ENCODE results near the gene COQ3.
A peak's percentile ranks its signal among the peaks of the same experiment; 100 is the strongest.
"Not testable (repeated sequence)": the region's sequence is repeated elsewhere in the genome, so short reads cannot be mapped to it uniquely, and the experiment has no call there.

Gene COQ3

GRCh38 chr6:99349171-99350141 lies 44.5 kb downstream of the COQ3 start, which contains the start of gene FAXC:
Gene FAXC, minus strand, starts transcription at chr6:99349674. Its CDS starts 302 bp downstream, at chr6:99349372.
- Histone ChIP-seq H3K79me2 (ENCODE audit: control insufficient read depth, insufficient read depth, low read length, unreplicated experiment) (no peaks in the 10 kb centered on the region), H3K27me3 (ENCODE audit: insufficient read depth, low read length) (peaks cover 29% of the 10 kb centered on the region), H3K27ac (ENCODE audit: low read depth, low read length) (no peak within 1 kb of the TSS), H2AFZ (ENCODE audit: low read length, unreplicated experiment) (peak within 1 kb of the TSS; percentile 64), H3K36me3 (ENCODE audit: insufficient read depth, low read length) (no peaks in the 10 kb centered on the region), H3K4me1 (ENCODE audit: control insufficient read depth, insufficient read depth, low read length, unreplicated experiment) (peaks cover 6% of the 10 kb centered on the region), H3K4me3 (ENCODE audit: low read depth, low read length) (peak within 1 kb of the TSS; percentile 81)

GRCh38 chr6:99348288-99349170 lies 45.5 kb downstream of the COQ3 start:
- Histone ChIP-seq H2AFZ (ENCODE audit: low read length, unreplicated experiment) (peak overlapping the region; percentile 64), H3K27ac (ENCODE audit: low read depth, low read length) (no peak overlapping the region), H3K4me1 (ENCODE audit: control insufficient read depth, insufficient read depth, low read length, unreplicated experiment) (peaks cover 14% of the 10 kb centered on the region), H3K27me3 (ENCODE audit: insufficient read depth, low read length) (peaks cover 25% of the 10 kb centered on the region), H3K36me3 (ENCODE audit: insufficient read depth, low read length) (no peaks in the 10 kb centered on the region), H3K79me2 (ENCODE audit: control insufficient read depth, insufficient read depth, low read length, unreplicated experiment) (no peaks in the 10 kb centered on the region), H3K4me3 (ENCODE audit: low read depth, low read length) (peak overlapping the region; percentile 81)

GRCh38 chr6:99347804-99348203 lies 46.2 kb downstream of the COQ3 start:
- Histone ChIP-seq H3K27ac (ENCODE audit: low read depth, low read length) (no peak overlapping the region), H3K79me2 (ENCODE audit: control insufficient read depth, insufficient read depth, low read length, unreplicated experiment) (no peaks in the 10 kb centered on the region), H3K27me3 (ENCODE audit: insufficient read depth, low read length) (peaks cover 20% of the 10 kb centered on the region), H3K36me3 (ENCODE audit: insufficient read depth, low read length) (no peaks in the 10 kb centered on the region), H2AFZ (ENCODE audit: low read length, unreplicated experiment) (no peak overlapping the region), H3K4me3 (ENCODE audit: low read depth, low read length) (no peak overlapping the region), H3K4me1 (ENCODE audit: control insufficient read depth, insufficient read depth, low read length, unreplicated experiment) (peaks cover 14% of the 10 kb centered on the region)

GRCh38 chr6:99346595-99346994 lies 47.4 kb downstream of the COQ3 start:
- peaks cover 12% of the 10 kb centered on the region; the same call in 1 of the 2 replicates for H3K27me3 ChIP-seq (ENCODE audit: insufficient read depth, low read length)
- H3K27ac ChIP-seq (ENCODE audit: low read depth, low read length) = no peak overlapping the region
- H3K4me1 ChIP-seq (ENCODE audit: control insufficient read depth, insufficient read depth, low read length, unreplicated experiment) = peaks cover 14% of the 10 kb centered on the region
- H3K4me3 ChIP-seq (ENCODE audit: low read depth, low read length) = no peak overlapping the region
- no peaks in the 10 kb centered on the region for H3K36me3 ChIP-seq (ENCODE audit: insufficient read depth, low read length)
- H2AFZ ChIP-seq (ENCODE audit: low read length, unreplicated experiment) = no peak overlapping the region
- H3K79me2 ChIP-seq (ENCODE audit: control insufficient read depth, insufficient read depth, low read length, unreplicated experiment) = no peaks in the 10 kb centered on the region

GRCh38 chr6:99345164-99345563 lies 48.8 kb downstream of the COQ3 start:
- no peaks in the 10 kb centered on the region for H3K79me2 ChIP-seq (ENCODE audit: control insufficient read depth, insufficient read depth, low read length, unreplicated experiment)
- no peak overlapping the region for H3K27ac ChIP-seq (ENCODE audit: low read depth, low read length)
- H3K36me3 ChIP-seq (ENCODE audit: insufficient read depth, low read length) = no peaks in the 10 kb centered on the region
- peaks cover 13% of the 10 kb centered on the region for H3K4me1 ChIP-seq (ENCODE audit: control insufficient read depth, insufficient read depth, low read length, unreplicated experiment)
- no peak overlapping the region for H2AFZ ChIP-seq (ENCODE audit: low read length, unreplicated experiment)
- H3K27me3 ChIP-seq (ENCODE audit: insufficient read depth, low read length) = peaks cover 2% of the 10 kb centered on the region; the same call in 1 of the 2 replicates
- H3K4me3 ChIP-seq (ENCODE audit: low read depth, low read length) = no peak overlapping the region

GRCh38 chr6:99344289-99344688 lies 49.7 kb downstream of the COQ3 start:
- Histone ChIP-seq H3K27ac (ENCODE audit: low read depth, low read length) (no peak overlapping the region), H3K27me3 (ENCODE audit: insufficient read depth, low read length) (no peaks in the 10 kb centered on the region), H2AFZ (ENCODE audit: low read length, unreplicated experiment) (no peak overlapping the region), H3K36me3 (ENCODE audit: insufficient read depth, low read length) (no peaks in the 10 kb centered on the region), H3K4me3 (ENCODE audit: low read depth, low read length) (no peak overlapping the region), H3K79me2 (ENCODE audit: control insufficient read depth, insufficient read depth, low read length, unreplicated experiment) (no peaks in the 10 kb centered on the region), H3K4me1 (ENCODE audit: control insufficient read depth, insufficient read depth, low read length, unreplicated experiment) (peaks cover 10% of the 10 kb centered on the region)

- H3K27me3 ChIP-seq (ENCODE audit: insufficient read depth, low read length) = no peaks in the 10 kb centered on the region
- H3K27ac ChIP-seq (ENCODE audit: low read depth, low read length) = no peak overlapping the region
- no peaks in the 10 kb centered on the region for H3K36me3 ChIP-seq (ENCODE audit: insufficient read depth, low read length)
- no peak overlapping the region for H3K4me3 ChIP-seq (ENCODE audit: low read depth, low read length)
- peaks cover 10% of the 10 kb centered on the region for H3K4me1 ChIP-seq (ENCODE audit: control insufficient read depth, insufficient read depth, low read length, unreplicated experiment)
- H2AFZ ChIP-seq (ENCODE audit: low read length, unreplicated experiment) = no peak overlapping the region
- H3K79me2 ChIP-seq (ENCODE audit: control insufficient read depth, insufficient read depth, low read length, unreplicated experiment) = no peaks in the 10 kb centered on the region
Measured at GRCh38 chr6:99341862-99342455, 52.0 kb downstream of the COQ3 start.

GRCh38 chr6:99338188-99338587 lies 55.8 kb downstream of the COQ3 start:
- H3K27ac ChIP-seq (ENCODE audit: low read depth, low read length) = no peak overlapping the region
- no peak overlapping the region for H2AFZ ChIP-seq (ENCODE audit: low read length, unreplicated experiment)
- H3K4me3 ChIP-seq (ENCODE audit: low read depth, low read length) = no peak overlapping the region
- no peaks in the 10 kb centered on the region for H3K27me3 ChIP-seq (ENCODE audit: insufficient read depth, low read length)
- H3K79me2 ChIP-seq (ENCODE audit: control insufficient read depth, insufficient read depth, low read length, unreplicated experiment) = no peaks in the 10 kb centered on the region
- no peaks in the 10 kb centered on the region for H3K36me3 ChIP-seq (ENCODE audit: insufficient read depth, low read length)
- no peaks in the 10 kb centered on the region for H3K4me1 ChIP-seq (ENCODE audit: control insufficient read depth, insufficient read depth, low read length, unreplicated experiment)

- H3K4me3 ChIP-seq (ENCODE audit: low read depth, low read length); H2AFZ ChIP-seq (ENCODE audit: low read length, unreplicated experiment); H3K4me1 ChIP-seq (ENCODE audit: control insufficient read depth, insufficient read depth, low read length, unreplicated experiment); H3K27me3 ChIP-seq (ENCODE audit: insufficient read depth, low read length); H3K27ac ChIP-seq (ENCODE audit: low read depth, low read length); H3K79me2 ChIP-seq (ENCODE audit: control insufficient read depth, insufficient read depth, low read length, unreplicated experiment); H3K36me3 ChIP-seq (ENCODE audit: insufficient read depth, low read length): not testable (repeated sequence)
Measured at GRCh38 chr6:99335298-99335697, 58.7 kb downstream of the COQ3 start.

GRCh38 chr6:99334526-99335127 lies 59.4 kb downstream of the COQ3 start:
- Histone ChIP-seq H3K27ac (ENCODE audit: low read depth, low read length) (no peak overlapping the region), H3K36me3 (ENCODE audit: insufficient read depth, low read length) (no peaks in the 10 kb centered on the region), H3K27me3 (ENCODE audit: insufficient read depth, low read length) (no peaks in the 10 kb centered on the region), H2AFZ (ENCODE audit: low read length, unreplicated experiment) (no peak overlapping the region), H3K79me2 (ENCODE audit: control insufficient read depth, insufficient read depth, low read length, unreplicated experiment) (no peaks in the 10 kb centered on the region), H3K4me1 (ENCODE audit: control insufficient read depth, insufficient read depth, low read length, unreplicated experiment) (no peaks in the 10 kb centered on the region), H3K4me3 (ENCODE audit: low read depth, low read length) (no peak overlapping the region)
